ENCODE results near the gene CREB3L1.

The CREB3L1 gene

GRCh38 chr11:46330154-46330553 is 52.7 kb downstream of the CREB3L1 start:
- no peak for DNase-seq

GRCh38 chr11:46330563-46331281 is 53.3 kb downstream of the CREB3L1 start:
- no peak for DNase-seq

DNA sequence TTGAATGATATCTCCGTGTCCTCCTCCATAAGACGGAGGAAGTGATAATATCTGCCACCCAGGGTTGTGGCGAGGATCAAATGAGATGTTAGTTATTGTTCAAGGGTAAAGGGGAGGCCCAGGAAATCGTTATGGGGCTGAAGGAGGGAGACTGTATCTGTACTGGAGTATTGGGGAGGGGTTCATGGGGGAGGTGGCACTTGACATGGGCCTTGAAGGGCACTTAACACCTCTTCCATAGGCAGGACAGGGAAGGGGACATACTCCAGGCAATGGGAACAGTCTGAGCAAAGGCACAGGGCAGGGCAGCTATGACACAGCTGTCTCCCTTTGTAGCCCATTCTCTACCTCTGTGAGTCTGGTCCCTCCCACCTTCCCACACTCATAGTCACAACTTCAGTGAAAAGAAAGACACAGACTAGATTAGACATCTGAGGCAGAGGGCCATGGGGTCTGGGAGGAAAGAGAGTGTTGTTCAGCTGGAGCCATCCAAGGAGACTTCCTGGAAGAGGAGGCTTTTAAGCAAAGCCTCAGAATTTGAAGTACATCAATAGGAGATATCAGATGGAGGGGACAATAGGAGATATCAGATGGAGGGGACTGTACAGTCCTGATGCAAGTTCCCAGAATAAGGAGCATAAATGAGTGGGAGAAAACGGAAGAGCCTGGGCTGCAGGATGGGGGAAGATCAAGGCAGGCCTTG is 54.0 kb downstream of the CREB3L1 start:
- DNase-seq, result no peak

- DNase-seq, result no peak
These were observed 54.7 kb downstream of the CREB3L1 start for GRCh38 chr11:46332093-46332567.

GRCh38 chr11:46332568-46333393 is 55.3 kb downstream of the CREB3L1 start:
- DNase-seq, result no peak

GRCh38 chr11:46333394-46333947 is 56.0 kb downstream of the CREB3L1 start:
- DNase-seq, result no peak

GRCh38 chr11:46334211-46334610 is 56.7 kb downstream of the CREB3L1 start:
- DNase-seq, result no peak

DNA sequence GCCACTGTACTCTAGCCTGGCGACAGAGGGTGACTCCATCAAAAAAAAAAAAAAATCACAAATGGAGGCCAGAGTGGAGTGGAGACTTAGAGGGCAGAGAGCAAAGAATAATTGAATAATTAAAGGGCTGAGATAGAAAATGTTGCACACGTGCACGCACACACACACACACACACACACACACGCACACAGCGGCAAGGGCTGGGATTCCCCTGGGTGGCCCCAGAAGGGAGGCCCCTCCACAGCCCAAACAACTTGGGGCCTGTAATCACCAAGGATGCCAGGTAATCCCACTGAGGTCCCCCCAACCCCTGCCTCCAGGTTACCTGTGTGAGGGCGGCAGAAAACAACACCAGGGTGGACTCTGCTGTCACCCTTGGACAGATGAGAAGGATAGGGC is 57.8 kb downstream of the CREB3L1 start:
- DNase-seq, result no peak

DNA sequence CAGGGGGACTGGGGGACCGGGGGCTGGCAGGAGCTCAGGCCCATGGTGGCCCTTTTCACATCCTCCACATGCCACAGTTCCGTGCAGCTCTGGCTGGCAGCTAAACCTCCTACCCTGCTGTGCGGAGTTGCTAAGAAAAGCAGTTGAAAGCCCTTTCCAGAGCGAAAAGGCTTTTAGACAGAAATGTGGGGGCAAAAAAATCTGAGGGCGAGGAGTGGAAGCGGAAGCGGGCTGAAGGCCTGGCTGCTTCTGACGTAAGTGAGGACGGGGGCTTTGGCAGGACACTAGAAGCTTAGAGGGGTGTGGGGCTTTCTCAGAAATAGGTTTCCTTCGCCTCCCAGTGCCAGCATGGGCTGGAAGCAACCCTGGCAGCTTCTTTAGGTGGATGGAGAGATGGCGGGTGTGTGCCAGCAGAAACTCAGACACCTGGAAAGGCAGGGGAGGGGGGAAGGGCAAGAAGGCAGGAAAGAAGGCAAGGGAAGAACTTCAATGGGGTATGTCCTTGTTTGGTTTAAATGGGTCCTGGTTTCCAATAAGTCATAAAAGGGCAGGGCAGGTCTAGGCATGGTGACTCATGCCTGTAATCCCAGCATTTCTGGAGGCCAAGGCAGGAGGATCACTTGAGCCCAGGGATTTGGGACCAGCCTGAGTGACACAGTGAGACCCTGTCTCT is 58.6 kb downstream of the CREB3L1 start:
- no peak for DNase-seq

- DNase-seq, result peak; percentile 80 to 83
These were observed 59.2 kb downstream of the CREB3L1 start for GRCh38 chr11:46336563-46337180.

GRCh38 chr11:46337626-46338345 is 60.3 kb downstream of the CREB3L1 start:
- DNase-seq, result no peak

DNA sequence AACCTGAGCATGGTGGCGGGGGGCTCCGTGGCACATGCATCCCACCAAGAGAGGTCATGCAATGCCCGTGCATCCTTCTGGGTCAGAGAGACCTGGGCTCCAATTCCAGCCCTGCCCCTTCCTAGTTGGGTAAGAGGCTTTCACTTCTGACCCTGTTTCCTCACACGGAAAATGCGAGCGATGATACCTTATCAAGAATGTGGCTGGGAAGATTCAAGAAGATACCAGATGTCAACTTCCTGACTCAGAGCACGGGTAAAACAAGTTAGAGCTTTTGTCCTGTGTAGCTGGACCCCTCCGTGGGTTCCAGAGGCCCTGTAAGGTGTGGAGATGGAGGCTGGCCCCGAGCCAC is 61.1 kb downstream of the CREB3L1 start:
- DNase-seq, result no peak

GRCh38 chr11:46338988-46339666 is 61.7 kb downstream of the CREB3L1 start:
- no peak for DNase-seq

GRCh38 chr11:46339816-46340215 is 62.4 kb downstream of the CREB3L1 start:
- peak; percentile 51 to 73 for DNase-seq

DNA sequence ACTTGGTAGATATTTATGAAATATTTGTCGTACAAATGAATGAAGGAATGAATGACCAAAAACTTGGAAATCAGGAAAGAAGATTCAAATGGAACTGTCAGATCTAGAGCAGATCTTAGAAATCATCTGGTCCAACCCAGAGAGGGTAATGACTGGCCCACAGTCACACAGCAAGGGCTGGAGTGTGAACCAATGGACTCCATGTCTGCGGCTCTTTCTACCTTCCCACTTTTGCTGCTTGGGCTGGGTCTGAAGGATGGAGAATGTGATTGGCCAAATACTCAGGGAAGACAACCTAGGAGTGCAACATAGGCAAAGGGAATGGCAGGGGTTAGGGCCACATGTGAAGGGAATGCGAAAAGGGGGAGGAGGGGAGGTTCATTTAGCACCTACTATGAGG is 64.0 kb downstream of the CREB3L1 start:
- no peak for DNase-seq

- peak in 1 of 2 donors; percentile 40 for DNase-seq
These were observed 64.8 kb downstream of the CREB3L1 start for GRCh38 chr11:46342239-46342638.

DNA sequence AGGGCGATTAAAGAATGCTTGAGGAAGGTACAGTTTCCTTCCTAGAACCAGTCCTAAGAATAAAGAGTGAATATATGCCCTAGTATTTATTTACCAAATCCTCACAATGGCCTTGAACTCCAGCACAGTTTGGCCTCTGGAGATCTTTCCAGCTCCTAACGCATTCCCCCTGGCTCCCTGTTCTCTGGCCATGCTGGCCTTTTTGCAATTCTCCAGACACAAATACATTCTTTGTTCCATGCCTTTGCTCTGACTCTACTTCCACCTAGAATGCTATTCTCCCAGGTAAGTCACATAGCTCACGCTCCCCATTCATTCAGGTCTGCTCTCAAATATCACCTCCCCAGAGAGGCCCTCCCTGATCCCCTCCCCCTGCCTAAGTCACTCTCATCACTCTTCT is 66.1 kb downstream of the CREB3L1 start:
- DNase-seq, result no peak

DNA sequence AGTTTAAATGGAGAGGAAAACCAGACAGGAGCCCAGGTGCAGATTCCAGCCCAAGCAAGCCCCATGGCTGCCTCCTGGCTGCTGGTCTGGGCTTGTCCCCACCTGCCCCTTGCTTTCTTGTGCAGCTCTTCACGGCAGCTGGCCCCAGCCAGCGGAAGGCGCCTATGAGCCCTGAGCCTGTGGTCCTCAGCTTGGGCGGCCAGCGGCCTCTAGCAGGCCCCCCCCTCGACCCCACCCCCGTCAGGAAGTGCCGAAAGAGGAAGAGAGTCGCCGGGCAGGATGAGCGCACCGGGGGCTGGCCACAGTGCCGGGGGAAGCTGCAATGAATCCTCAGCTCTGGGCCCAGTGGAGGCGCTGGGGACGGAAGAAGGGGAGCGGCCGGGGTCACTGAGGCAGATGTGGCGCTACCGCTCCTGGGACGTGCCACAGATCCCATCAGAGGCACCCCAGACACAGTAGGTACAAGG is 67.7 kb downstream of the CREB3L1 start:
- DNase-seq, result peak; percentile 59 to 64

- peak in 1 of 2 donors; percentile 55 for DNase-seq
These were observed 68.5 kb downstream of the CREB3L1 start for GRCh38 chr11:46345881-46346484.

Data from inflammatory macrophage treated with lipopolysaccharide for 1 hour (primary cell).